ENCODE measurements around the gene BCL2L14. TPM values are rescaled to one million over a fixed set of nuclear protein-coding genes. Genes with fewer than 3 reads are reported as not detected.

The BCL2L14 gene
- total RNA-seq, 1 donor from 2014 or later: not detected

Other genes with a start within 250 kb of the BCL2L14 start
- gene LRP6, start 196.1 kb downstream of the BCL2L14 start, total RNA-seq: 68.5 TPM

Measured in frontal cortex (tissue), 1 donor.